H1 (cell line): ENCODE measurements around the gene LYPD6B. TPM values are rescaled to one million over a fixed set of nuclear protein-coding genes. Genes with fewer than 3 reads are reported as not detected.

Experiments
- CTCF ChIA-PET: fragments of 300-600 bp; sonication (Branson Sonifier 250); formaldehyde crosslinking; loops from one replicate; lab custom pipeline; 2021; ENCODE audit not compliant: partially characterized antibody; lab: Charles Lee
- POLR2A ChIA-PET: fragments of 300-600 bp; sonication (Branson Sonifier 250); formaldehyde crosslinking; loops from one replicate; lab custom pipeline; 2021; ENCODE audit warnings: inconsistent platforms; ENCODE audit not compliant: partially characterized antibody; lab: Charles Lee
- DNase-seq, 2 experiments: peaks; one replicate each; pipeline versions ENCODE4 v3.0.0 to v3.0.0-alpha.2; 2010 to 2022; ENCODE audit warnings: low spot score in 2 of 2, low read depth in 1 of 2, mixed read lengths in 1 of 2
- FAIRE-seq: peaks from 2 replicates; lab custom pipeline; 2011; peaks lifted over from hg19 to GRCh38; lab: Jason Lieb, UNC
- H2AFZ ChIP-seq: 2 replicates; pipeline ENCODE4 v1.8.1; 2012; ENCODE audit warnings: low read length, inconsistent platforms
- H2AK5ac ChIP-seq: 2 replicates; pipeline ENCODE4 v1.6.1; 2013; ENCODE audit warnings: low read depth, low read length
- H2BK120ac ChIP-seq: replicated peaks from 2 replicates; pipeline ENCODE3; 2013; ENCODE audit warnings: low read depth, low read length, inconsistent platforms
- H2BK12ac ChIP-seq: 2 replicates; pipeline ENCODE4 v1.6.1; 2013; ENCODE audit warnings: low read depth, low read length
- H2BK15ac ChIP-seq: 2 replicates; pipeline ENCODE4 v1.6.1; 2013; ENCODE audit warnings: low read length
- H2BK20ac ChIP-seq: 2 replicates; pipeline ENCODE4 v1.6.1; 2013; ENCODE audit warnings: low read length
- H2BK5ac ChIP-seq: 2 replicates; pipeline ENCODE4 v1.6.1; 2013; ENCODE audit warnings: low read depth, low read length
- H3K14ac ChIP-seq: 2 replicates; pipeline ENCODE4 v1.6.1; 2013; ENCODE audit warnings: inconsistent platforms; ENCODE audit not compliant: insufficient read length
- H3K18ac ChIP-seq: 2 replicates; pipeline ENCODE4 v1.6.1; 2013; ENCODE audit warnings: low read length; ENCODE audit errors: extremely low read depth
- H3K23ac ChIP-seq: 2 replicates; pipeline ENCODE4 v1.6.1; 2013; ENCODE audit warnings: inconsistent platforms; ENCODE audit not compliant: insufficient read length
- H3K23me2 ChIP-seq: 2 replicates; pipeline ENCODE4 v1.6.1; 2013; ENCODE audit warnings: low read depth, low read length
- H3K27ac ChIP-seq: 2 replicates; pipeline ENCODE4 v1.6.1; 2011; ENCODE audit warnings: low read depth, low read length, inconsistent platforms
- H3K27me3 ChIP-seq, 4 experiments: replicated peaks in 1 of 4; 1 replicate in 1 of 4; 2 replicates in 3 of 4; pipeline versions ENCODE4 v1.6.1 to v1.8.1; 2011 to 2013; ENCODE audit warnings: low read length in 3 of 4, mild to moderate bottlenecking in 3 of 4, inconsistent platforms in 2 of 4, mixed read lengths in 2 of 4, moderate library complexity in 1 of 4; ENCODE audit not compliant: control insufficient read depth in 3 of 4, insufficient read depth in 3 of 4; ENCODE audit errors: extremely low read depth in 1 of 4
- H3K36me3 ChIP-seq, 4 experiments: 2 replicates each; pipeline versions ENCODE4 v1.6.1 to v1.8.1; 2011 to 2013; ENCODE audit warnings: mild to moderate bottlenecking in 4 of 4, low read length in 3 of 4, moderate library complexity in 2 of 4, control low read depth in 1 of 4, inconsistent platforms in 1 of 4; ENCODE audit not compliant: insufficient read depth in 4 of 4, control insufficient read depth in 2 of 4
- H3K4ac ChIP-seq: replicated peaks from 2 replicates; pipeline ENCODE3; 2013; ENCODE audit warnings: low read length, low read depth, mixed read lengths, inconsistent platforms; ENCODE audit not compliant: insufficient read length
- H3K4me1 ChIP-seq, 4 experiments: replicated peaks in 1 of 4; 1 replicate in 1 of 4; 2 replicates in 3 of 4; pipeline versions ENCODE4 v1.6.1 to v1.8.1; 2011 to 2013; ENCODE audit warnings: low read length in 3 of 4, inconsistent platforms in 2 of 4, mixed read lengths in 1 of 4; ENCODE audit not compliant: insufficient read depth in 4 of 4, control insufficient read depth in 3 of 4
- H3K4me2 ChIP-seq, 2 experiments: 2 replicates each; pipeline versions ENCODE4 v1.6.1 to v1.8.1; 2011 to 2013; ENCODE audit warnings: low read depth in 2 of 2, low read length in 2 of 2, control low read depth in 1 of 2, inconsistent platforms in 1 of 2, mild to moderate bottlenecking in 1 of 2; ENCODE audit not compliant: insufficient read depth in 1 of 2
- H3K4me3 ChIP-seq, 4 experiments: fragments of 200-600, 300-600 bp in 1 of 4; sonication (generic), shearing (Covaris generic), sonication (Bioruptor Twin) in 1 of 4; 2 replicates each; pipeline versions ENCODE4 v1.5.1 to v1.8.1; 2011 to 2016; ENCODE audit warnings: low read length in 4 of 4, low read depth in 3 of 4, control low read depth in 2 of 4, inconsistent platforms in 2 of 4, mild to moderate bottlenecking in 2 of 4, mixed read lengths in 1 of 4, moderate library complexity in 1 of 4; ENCODE audit not compliant: insufficient read depth in 2 of 4; ENCODE audit errors: extremely low read depth in 1 of 4
- H3K56ac ChIP-seq: replicated peaks from 2 replicates; pipeline ENCODE3; 2013; ENCODE audit warnings: low read depth, mild to moderate bottlenecking, mixed read lengths, low read length, inconsistent platforms; ENCODE audit not compliant: insufficient read length
- H3K79me1 ChIP-seq: 2 replicates; pipeline ENCODE4 v1.6.1; 2013; ENCODE audit warnings: low read depth, low read length, control low read depth
- H3K79me2 ChIP-seq, 2 experiments: 2 replicates each; pipeline versions ENCODE4 v1.6.1 to v1.8.1; 2012 to 2013; ENCODE audit warnings: low read length in 2 of 2, mild to moderate bottlenecking in 2 of 2, inconsistent platforms in 1 of 2; ENCODE audit not compliant: insufficient read depth in 2 of 2, control insufficient read depth in 1 of 2
- H3K9ac ChIP-seq, 4 experiments: replicated peaks in 1 of 4; 1 replicate in 1 of 4; 2 replicates in 3 of 4; pipeline versions ENCODE4 v1.6.1 to v1.8.1; 2011 to 2013; ENCODE audit warnings: low read depth in 3 of 4, low read length in 3 of 4, control low read depth in 2 of 4, mild to moderate bottlenecking in 2 of 4, moderate library complexity in 2 of 4, inconsistent platforms in 1 of 4; ENCODE audit errors: extremely low read depth in 1 of 4
- H3K9me3 ChIP-seq, 2 experiments: 2 replicates each; pipeline versions ENCODE4 v1.6.1 to v1.8.1; 2012 to 2013; ENCODE audit warnings: mild to moderate bottlenecking in 2 of 2, moderate library complexity in 2 of 2, control low read depth in 1 of 2, inconsistent platforms in 1 of 2, low read depth in 1 of 2, low read length in 1 of 2, mixed read lengths in 1 of 2; ENCODE audit not compliant: insufficient read depth in 2 of 2
- H4K20me1 ChIP-seq, 2 experiments: replicated peaks in 1 of 2; 2 replicates each; pipeline versions ENCODE3 to v1.8.1; 2011 to 2013; ENCODE audit warnings: inconsistent platforms in 2 of 2, low read length in 2 of 2, mild to moderate bottlenecking in 1 of 2; ENCODE audit not compliant: insufficient read depth in 2 of 2, control insufficient read depth in 1 of 2
- H4K5ac ChIP-seq: 2 replicates; pipeline ENCODE4 v1.6.1; 2013; ENCODE audit warnings: low read length, low read depth, mixed read lengths, inconsistent platforms; ENCODE audit not compliant: insufficient read length
- H4K8ac ChIP-seq: 2 replicates; pipeline ENCODE4 v1.8.0; 2013; ENCODE audit warnings: mild to moderate bottlenecking, moderate library complexity, low read length, inconsistent platforms; ENCODE audit not compliant: insufficient read depth; ENCODE audit errors: extremely low read depth
- H4K91ac ChIP-seq: replicated peaks from 2 replicates; pipeline ENCODE3; 2013; ENCODE audit warnings: low read length, mixed read lengths, inconsistent platforms; ENCODE audit not compliant: insufficient read length
- CBX5 ChIP-seq: fragments of 300-800, 300-1000 bp; sonication (generic); IDR thresholded peaks from 2 replicates; pipeline ENCODE4 v1.7.1; 2016; ENCODE audit warnings: antibody characterized with exemption, low read length, low read depth
- CBX8 ChIP-seq: fragments of 300-800, 300-1000 bp; sonication (generic); IDR thresholded peaks from 2 replicates; pipeline ENCODE4 v1.7.1; 2016; ENCODE audit warnings: low read depth, low read length, borderline replicate concordance
- CHD1 ChIP-seq: IDR thresholded peaks from 2 replicates; pipeline ENCODE4 v1.6.1; 2012; ENCODE audit warnings: low read depth, low read length, improper control_type of control experiment
- CTBP2 ChIP-seq: IDR thresholded peaks from 2 replicates; pipeline ENCODE4 v1.7.0; 2011; ENCODE audit warnings: borderline replicate concordance, mild to moderate bottlenecking, moderate library complexity, mixed read lengths, low read length; ENCODE audit not compliant: insufficient read depth, insufficient read length
- E2F6 ChIP-seq: IDR thresholded peaks from 2 replicates; pipeline ENCODE4 v1.6.1; 2012; ENCODE audit warnings: inconsistent platforms
- EP300 ChIP-seq, 2 experiments: IDR thresholded peaks; 1 replicate in 1 of 2; 2 replicates in 1 of 2; pipeline ENCODE4 v1.6.1; 2011 to 2012; ENCODE audit warnings: low read depth in 2 of 2, low read length in 2 of 2, mild to moderate bottlenecking in 2 of 2, borderline replicate concordance in 1 of 2, inconsistent platforms in 1 of 2, moderate library complexity in 1 of 2
- HDAC6 ChIP-seq: IDR thresholded peaks from one replicate; pipeline ENCODE4 v1.7.1; 2012; ENCODE audit warnings: low read depth, mild to moderate bottlenecking, inconsistent platforms, low read length, moderate library complexity
- MAFK ChIP-seq: IDR thresholded peaks from 2 replicates; pipeline ENCODE4 v1.6.1; 2012; ENCODE audit warnings: low read depth, mild to moderate bottlenecking, improper control_type of control experiment, low read length
- NANOG ChIP-seq: IDR thresholded peaks from 2 replicates; pipeline ENCODE4 v1.6.1; 2011; ENCODE audit warnings: low read length, low read depth, mild to moderate bottlenecking, inconsistent platforms; ENCODE audit not compliant: insufficient read depth, poor library complexity, severe bottlenecking
- PHF8 ChIP-seq: fragments of 200-600 bp; sonication (generic); conservative IDR thresholded peaks from 2 replicates; pipeline ENCODE4 v1.7.1; 2012; ENCODE audit warnings: low read depth, mild to moderate bottlenecking, inconsistent platforms, low read length, moderate library complexity
- POLR2AphosphoS5 ChIP-seq: IDR thresholded peaks from 2 replicates; pipeline ENCODE4 v1.6.1; 2011; ENCODE audit warnings: low read depth, low read length
- RXRA ChIP-seq: IDR thresholded peaks from 2 replicates; pipeline ENCODE4 v1.6.1; 2011; ENCODE audit warnings: low read depth, mild to moderate bottlenecking, low read length, moderate library complexity; ENCODE audit not compliant: insufficient read depth
- TBP ChIP-seq: IDR thresholded peaks from 2 replicates; pipeline ENCODE4 v1.6.1; 2011; ENCODE audit warnings: low read depth, low read length, improper control_type of control experiment
- WGBS, 2 experiments: shearing (Covaris generic) in 1 of 2; methylation state at CpG; one replicate each; pipeline versions ENCODE4 v1.1.6 to v1.1.7; 2013 to 2015; ENCODE audit warnings: low lambda C conversion rate in 2 of 2, mixed read lengths in 2 of 2, inconsistent platforms in 1 of 2, low coverage in 1 of 2, missing lambda C conversion rate in 1 of 2; ENCODE audit not compliant: insufficient replicate concordance in 2 of 2, insufficient coverage in 1 of 2, insufficient read length in 1 of 2; ENCODE audit errors: extremely low coverage in 1 of 2, missing lambda C conversion rate in 1 of 2; 5-methylcytosine and 5-hydroxymethylcytosine counted together
- polyA plus RNA-seq, 7 experiments: library from polyadenylated mRNA; depleted of rRNA in 3 of 7; stranded (reverse) in 5 of 7; unstranded in 2 of 7; fragments of >200 nt in 5 of 7; fragments of 200-250 nt in 2 of 7; gene quantifications; 1 replicate in 5 of 7; 2 replicates in 1 of 7; 4 replicates in 1 of 7; pipeline versions ENCODE4 v1.2.1 to v1.2.3, GENCODE V29; 2011 to 2013; ENCODE audit warnings: missing spikeins in 2 of 7, mixed read lengths in 2 of 7
- total RNA-seq: library from RNA; stranded (reverse); fragmentation: NEBNext Ultra II Directional; extraction: Animal tissue kit (Norgen Biotek cat#: 25700); gene quantifications from 2 replicates; pipeline ENCODE4 v1.2.1, GENCODE V29; 2021

Gene LYPD6B
- total and polyA plus RNA-seq, 2 of the 8 experiments (the other 6 are each of a cell fraction or from before 2014, with no cell fraction given) = 2.2 to 3.5 TPM

- H3K27ac ChIP-seq = no peak overlapping the region
- no peak overlapping the region for H3K56ac ChIP-seq
- H3K23ac ChIP-seq = no peak overlapping the region
- no peaks in the 10 kb centered on the region for H3K36me3 ChIP-seq
- no peaks in the 10 kb centered on the region for H3K79me1 ChIP-seq
- POLR2A ChIA-PET = no interaction called here
- H2AK5ac ChIP-seq = no peak overlapping the region
- no peak overlapping the region for H3K18ac ChIP-seq
- H4K20me1 ChIP-seq = no peaks in the 10 kb centered on the region
- no peak overlapping the region for H2BK5ac ChIP-seq
- no peak overlapping the region for H3K14ac ChIP-seq
- H2BK12ac ChIP-seq = no peak overlapping the region
- peaks cover 5 to 19% (median 13%) of the 10 kb centered on the region in 4 experiments; a peak in 6 of 7 replicates for H3K4me1 ChIP-seq
- CTCF ChIA-PET = interaction anchor here (0.8 kb wide), 2 partner anchors 34 to 85 kb away, joined by 3 read pairs; no protein-coding TSS in a partner anchor
- no peak for DNase-seq
- no peak overlapping the region for H4K5ac ChIP-seq
- H4K8ac ChIP-seq = no peak overlapping the region
- H3K27me3 ChIP-seq = no peaks in the 10 kb centered on the region; a peak in 1 of 7 replicates
- H3K79me2 ChIP-seq = no peaks in the 10 kb centered on the region
- WGBS, 2 experiments = 92% methylated on average over 2 of the region's 2 CpGs; no CpG with 5 or more reads in 1 of the 2 experiments
- H4K91ac ChIP-seq = no peak overlapping the region
- no peak overlapping the region for H2BK120ac ChIP-seq
- no peak overlapping the region for H2BK20ac ChIP-seq
- H3K23me2 ChIP-seq = no peaks in the 10 kb centered on the region
- H3K4me2 ChIP-seq = no peak overlapping the region
- no peak overlapping the region for H2BK15ac ChIP-seq
- H3K9me3 ChIP-seq = no peaks in the 10 kb centered on the region
- FAIRE-seq = no peak
- no peak overlapping the region for H3K9ac ChIP-seq
- H2AFZ ChIP-seq = no peak overlapping the region
- no peak overlapping the region for H3K4ac ChIP-seq
- no peak overlapping the region for H3K4me3 ChIP-seq
- TF ChIP-seq PHF8 (no peak), CBX8 (no peak), CBX5 (no peak), EP300 (IDR thresholded peaks at IDR 0.05; ENCODE audit: borderline replicate concordance in 1 of 2, low read depth in 2 of 2, low read length in 2 of 2) (no peak), CHD1 (no peak), TBP (no peak), POLR2AphosphoS5 (no peak), CTBP2 (no peak), HDAC6 (no peak), RXRA (no peak), E2F6 (no peak), MAFK (no peak), NANOG (no peak)
These were observed 36.6 kb downstream of the LYPD6B start for GRCh38 chr2:149075105-149075504.
